HG03159 (cell line): ENCODE measurements around the gene ZNF446.

Experiments used
- ATAC-seq: cut with Tn5 transposase; IDR thresholded peaks from one replicate; pipeline ENCODE4 v1.9.1; 2021; ENCODE audit warnings: mild to moderate bottlenecking, moderate library complexity; ENCODE audit not compliant: unreplicated experiment

Gene ZNF446

GRCh38 chr19:58520257-58520599 is 44.1 kb downstream of the ZNF446 start:
- ATAC-seq: no peak

DNA sequence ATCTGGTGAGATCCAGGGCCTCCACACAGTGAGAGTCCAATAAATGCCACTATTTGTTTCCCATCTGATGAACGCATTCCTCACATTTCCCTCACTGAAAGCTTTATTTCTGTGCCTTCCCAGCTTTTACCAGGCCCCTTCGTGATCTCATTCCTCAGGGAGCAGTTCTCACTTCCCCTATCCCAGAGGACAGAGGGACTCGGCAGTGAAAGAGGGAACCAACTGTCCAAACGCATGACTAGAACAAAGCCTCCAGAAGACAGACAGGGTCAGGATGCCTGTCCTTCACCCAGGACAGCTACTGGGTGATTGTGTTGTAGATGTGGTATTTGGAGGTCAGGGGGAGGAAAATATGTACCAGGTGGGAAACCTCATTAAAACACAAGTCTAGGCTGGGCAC is 45.5 kb downstream of the ZNF446 start:
- ATAC-seq: no peak

- no peak for ATAC-seq
Measured at GRCh38 chr19:58522709-58523108, 46.6 kb downstream of the ZNF446 start.

- no peak for ATAC-seq
Measured at GRCh38 chr19:58529405-58529804, 53.3 kb downstream of the ZNF446 start.
